Fibroblast of peridontal ligament (primary cell): ENCODE measurements around the gene HIPK3.
"Not testable (repeated sequence)": the region's sequence is repeated elsewhere in the genome, so short reads cannot be mapped to it uniquely, and the experiment has no call there.

Experiments
- DNase-seq: peaks from one replicate; pipeline ENCODE4 v3.0.0-alpha.2; 2010; ENCODE audit errors: extremely low read depth

The HIPK3 gene

GRCh38 chr11:33358150-33358831 lies 101.1 kb downstream of the HIPK3 start:
- DNase-seq, result no peak

GRCh38 chr11:33360642-33361041 lies 103.5 kb downstream of the HIPK3 start:
- no peak for DNase-seq

- peak; percentile 83 for DNase-seq
Measured at GRCh38 chr11:33362051-33362910, 105.1 kb downstream of the HIPK3 start.

- no peak for DNase-seq
Measured at GRCh38 chr11:33366918-33367317, 109.7 kb downstream of the HIPK3 start.

- not testable (repeated sequence) for DNase-seq
Measured at GRCh38 chr11:33368475-33368874, 111.3 kb downstream of the HIPK3 start.

GRCh38 chr11:33368931-33369330 lies 111.8 kb downstream of the HIPK3 start:
- no peak for DNase-seq

- no peak for DNase-seq
Measured at GRCh38 chr11:33373636-33374035, 116.5 kb downstream of the HIPK3 start.

- no peak for DNase-seq
Measured at GRCh38 chr11:33375236-33375635, 118.1 kb downstream of the HIPK3 start.

- peak; percentile 35 for DNase-seq
Measured at GRCh38 chr11:33375688-33376311, 118.6 kb downstream of the HIPK3 start, which contains the start of gene KIAA1549L. Gene KIAA1549L (plus strand): TSS chr11:33376108.

GRCh38 chr11:33376331-33377310 lies 119.4 kb downstream of the HIPK3 start:
- peak; percentile 17 for DNase-seq

GRCh38 chr11:33377412-33378370 lies 120.5 kb downstream of the HIPK3 start:
- DNase-seq, result peak; percentile 23

GRCh38 chr11:33379947-33380346 lies 122.8 kb downstream of the HIPK3 start:
- DNase-seq, result no peak

GRCh38 chr11:33383075-33383919 lies 126.1 kb downstream of the HIPK3 start:
- DNase-seq, result peak; percentile 60

- DNase-seq, result no peak
Measured at GRCh38 chr11:33383920-33384209, 126.7 kb downstream of the HIPK3 start.

GRCh38 chr11:33384220-33384619 lies 127.0 kb downstream of the HIPK3 start:
- no peak for DNase-seq

- DNase-seq, result no peak
Measured at GRCh38 chr11:33387581-33387980, 130.4 kb downstream of the HIPK3 start.

- no peak for DNase-seq
Measured at GRCh38 chr11:33387996-33388395, 130.8 kb downstream of the HIPK3 start.

GRCh38 chr11:33388793-33389525 lies 131.8 kb downstream of the HIPK3 start:
- DNase-seq, result no peak

- no peak for DNase-seq
Measured at GRCh38 chr11:33389635-33390034, 132.5 kb downstream of the HIPK3 start.
